ENCODE results near the gene MTR.

MTR gene

GRCh38 chr1:236913371-236914037 is 118.4 kb downstream of the MTR start:
- Histone ChIP-seq H2AFZ (ENCODE audit: low read depth, low read length) (no peak overlapping the region), H3K4me3 (ENCODE audit: low read length) (no peak overlapping the region), H3K4me2 (ENCODE audit: low read length) (no peak overlapping the region), H3K27me3 (ENCODE audit: low read depth, low read length) (no peaks in the 10 kb centered on the region), H4K20me1 (ENCODE audit: insufficient read depth, low read length) (no peaks in the 10 kb centered on the region), H3K9ac (ENCODE audit: low read length) (no peak overlapping the region), H3K4me1 (ENCODE audit: low read length) (no peaks in the 10 kb centered on the region), H3K36me3 (replicated peaks; ENCODE audit: low read depth, low read length) (peaks cover 4% of the 10 kb centered on the region), H3K9me3 (ENCODE audit: insufficient read depth, low read length) (peaks cover 7% of the 10 kb centered on the region; the same call in 1 of the 2 replicates), H3K79me2 (ENCODE audit: low read length) (no peaks in the 10 kb centered on the region), H3K27ac (ENCODE audit: low read length) (no peak overlapping the region)
- no peak for TF ChIP-seq CTCF (IDR thresholded peaks at IDR 0.05; ENCODE audit: low read depth, low read length)
- no peak for TF ChIP-seq EZH2phosphoT487 (IDR thresholded peaks at IDR 0.05; ENCODE audit: low read depth)

GRCh38 chr1:236914375-236914774 is 119.3 kb downstream of the MTR start:
- Histone ChIP-seq H3K27ac (ENCODE audit: low read length) (no peak overlapping the region), H3K27me3 (ENCODE audit: low read depth, low read length) (no peaks in the 10 kb centered on the region), H4K20me1 (ENCODE audit: insufficient read depth, low read length) (no peaks in the 10 kb centered on the region), H3K79me2 (ENCODE audit: low read length) (no peaks in the 10 kb centered on the region), H3K36me3 (replicated peaks; ENCODE audit: low read depth, low read length) (peaks cover 4% of the 10 kb centered on the region), H3K4me3 (ENCODE audit: low read length) (no peak overlapping the region), H3K4me2 (ENCODE audit: low read length) (no peak overlapping the region), H3K9me3 (ENCODE audit: insufficient read depth, low read length) (peaks cover 7% of the 10 kb centered on the region; the same call in 1 of the 2 replicates), H2AFZ (ENCODE audit: low read depth, low read length) (no peak overlapping the region), H3K9ac (ENCODE audit: low read length) (no peak overlapping the region), H3K4me1 (ENCODE audit: low read length) (no peaks in the 10 kb centered on the region)
- TF ChIP-seq CTCF (IDR thresholded peaks at IDR 0.05; ENCODE audit: low read depth, low read length), result no peak
- no peak for TF ChIP-seq EZH2phosphoT487 (IDR thresholded peaks at IDR 0.05; ENCODE audit: low read depth)

DNA sequence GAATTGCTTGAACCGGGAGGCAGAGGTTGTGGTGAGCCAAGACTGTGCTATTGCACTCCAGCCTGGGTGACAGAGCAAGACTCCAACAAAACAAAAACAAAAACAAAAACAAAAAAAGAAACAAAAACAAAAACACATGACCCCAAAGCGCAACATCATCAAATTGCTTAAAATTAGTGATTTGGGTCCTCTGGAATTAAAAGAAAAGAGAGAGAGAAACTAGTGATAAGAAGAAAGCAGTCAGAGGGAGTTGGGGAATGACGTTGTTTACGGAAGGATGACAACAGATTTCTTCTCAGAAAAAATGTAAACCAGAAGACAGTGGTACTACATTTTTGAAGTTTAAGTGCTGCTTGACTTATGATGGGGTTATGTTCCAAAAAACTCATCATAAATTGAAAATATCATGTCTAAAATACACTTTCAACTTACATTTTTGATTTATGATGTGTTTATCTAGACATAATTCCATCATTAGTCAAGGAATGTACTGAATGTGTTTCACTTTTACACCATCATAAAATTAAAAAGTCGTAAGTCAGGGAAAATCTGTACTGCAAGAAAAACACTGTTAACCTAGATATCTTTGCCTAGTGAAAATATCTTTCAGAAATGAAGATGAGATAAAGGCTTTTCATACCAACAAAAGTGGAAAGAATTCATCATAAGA is 121.2 kb downstream of the MTR start:
- Histone ChIP-seq H3K4me1 (ENCODE audit: low read length) (no peaks in the 10 kb centered on the region), H3K27me3 (ENCODE audit: low read depth, low read length) (no peaks in the 10 kb centered on the region), H3K36me3 (replicated peaks; ENCODE audit: low read depth, low read length) (peaks cover 4% of the 10 kb centered on the region), H3K4me2 (ENCODE audit: low read length) (no peak overlapping the region), H4K20me1 (ENCODE audit: insufficient read depth, low read length) (no peaks in the 10 kb centered on the region), H3K9me3 (ENCODE audit: insufficient read depth, low read length) (peaks cover 7% of the 10 kb centered on the region; the same call in 1 of the 2 replicates), H3K4me3 (ENCODE audit: low read length) (no peak overlapping the region), H3K27ac (ENCODE audit: low read length) (no peak overlapping the region), H3K9ac (ENCODE audit: low read length) (no peak overlapping the region), H2AFZ (ENCODE audit: low read depth, low read length) (no peak overlapping the region), H3K79me2 (ENCODE audit: low read length) (no peaks in the 10 kb centered on the region)
- TF ChIP-seq EZH2phosphoT487 (IDR thresholded peaks at IDR 0.05; ENCODE audit: low read depth), result no peak
- TF ChIP-seq CTCF (IDR thresholded peaks at IDR 0.05; ENCODE audit: low read depth, low read length), result no peak

GRCh38 chr1:236917448-236917847 is 122.4 kb downstream of the MTR start:
- H3K4me3 ChIP-seq (ENCODE audit: low read length), result no peak overlapping the region
- H2AFZ ChIP-seq (ENCODE audit: low read depth, low read length), result no peak overlapping the region
- H3K36me3 ChIP-seq (replicated peaks; ENCODE audit: low read depth, low read length), result peaks cover 4% of the 10 kb centered on the region
- peaks cover 7% of the 10 kb centered on the region; the same call in 1 of the 2 replicates for H3K9me3 ChIP-seq (ENCODE audit: insufficient read depth, low read length)
- H3K9ac ChIP-seq (ENCODE audit: low read length), result no peak overlapping the region
- no peaks in the 10 kb centered on the region for H3K79me2 ChIP-seq (ENCODE audit: low read length)
- H3K4me2 ChIP-seq (ENCODE audit: low read length), result no peak overlapping the region
- no peaks in the 10 kb centered on the region for H3K27me3 ChIP-seq (ENCODE audit: low read depth, low read length)
- H3K27ac ChIP-seq (ENCODE audit: low read length), result no peak overlapping the region
- H4K20me1 ChIP-seq (ENCODE audit: insufficient read depth, low read length), result no peaks in the 10 kb centered on the region
- no peaks in the 10 kb centered on the region for H3K4me1 ChIP-seq (ENCODE audit: low read length)
- no peak for TF ChIP-seq EZH2phosphoT487 (IDR thresholded peaks at IDR 0.05; ENCODE audit: low read depth)
- no peak for TF ChIP-seq CTCF (IDR thresholded peaks at IDR 0.05; ENCODE audit: low read depth, low read length)
